Cardiac muscle cell (in vitro differentiated cells and primary cell): ENCODE results near the gene CERS6. TPM values are rescaled to one million over a fixed set of nuclear protein-coding genes. Genes with fewer than 3 reads are reported as not detected.

Experiments used
- DNase-seq, 2 donors: peaks; one replicate each; pipeline versions ENCODE4 v3.0.0 to v3.0.0-alpha.2; 2010 to 2017; ENCODE audit warnings: low read depth in 1 of 2, low spot score in 1 of 2
- H3K27ac ChIP-seq: fragments of 200-600 bp; sonication (generic); 2 replicates; pipeline ENCODE4 v1.5.1; 2016
- H3K27me3 ChIP-seq: fragments of 200-600 bp; sonication (generic); 2 replicates; pipeline ENCODE4 v1.6.0; 2016; ENCODE audit warnings: control low read depth
- H3K36me3 ChIP-seq: fragments of 200-600 bp; sonication (generic); 2 replicates; pipeline ENCODE4 v1.5.1; 2016; ENCODE audit warnings: control low read depth
- H3K4me1 ChIP-seq: fragments of 200-600 bp; sonication (generic); 2 replicates; pipeline ENCODE4 v1.8.1; 2017; ENCODE audit warnings: low read depth, mild to moderate bottlenecking, mixed run types
- H3K4me3 ChIP-seq: fragments of 200-600 bp; sonication (generic); 2 replicates; pipeline ENCODE4 v1.5.1; 2016; ENCODE audit warnings: mild to moderate bottlenecking
- H3K9me3 ChIP-seq: fragments of 200-600 bp; sonication (generic); 2 replicates; pipeline ENCODE4 v1.5.1; 2017; ENCODE audit warnings: low read depth, mild to moderate bottlenecking, control low read depth
- CTCF ChIP-seq: IDR thresholded peaks from 2 replicates; pipeline ENCODE4 v1.5.1; 2012; ENCODE audit warnings: low read depth, mild to moderate bottlenecking, low read length
- polyA plus RNA-seq: library from polyadenylated mRNA; unstranded; fragments of >200 nt; fragmentation: Nextera tagmentation; extraction: Ambion mirVana; gene quantifications from 2 replicates; pipeline ENCODE4 v1.2.1, GENCODE V29; 2016
- total RNA-seq: library from RNA; depleted of rRNA; stranded (reverse); fragments of >200 nt; gene quantifications from 2 replicates; pipeline ENCODE4 v1.2.3, GENCODE V29; 2016

CERS6 gene
- total and polyA plus RNA-seq, 2 experiments from 2014 or later, result 17.1 to 26.6 TPM

GRCh38 chr2:168565512-168565911 is 109.4 kb downstream of the CERS6 start:
- no peak overlapping the region for H3K4me3 ChIP-seq
- H3K27ac ChIP-seq, result no peak overlapping the region
- no peak for DNase-seq
- H3K4me1 ChIP-seq, result peaks cover 32% of the 10 kb centered on the region
- H3K36me3 ChIP-seq, result no peaks in the 10 kb centered on the region
- no peaks in the 10 kb centered on the region for H3K27me3 ChIP-seq
- no peaks in the 10 kb centered on the region for H3K9me3 ChIP-seq
- no peak for TF ChIP-seq CTCF

DNA sequence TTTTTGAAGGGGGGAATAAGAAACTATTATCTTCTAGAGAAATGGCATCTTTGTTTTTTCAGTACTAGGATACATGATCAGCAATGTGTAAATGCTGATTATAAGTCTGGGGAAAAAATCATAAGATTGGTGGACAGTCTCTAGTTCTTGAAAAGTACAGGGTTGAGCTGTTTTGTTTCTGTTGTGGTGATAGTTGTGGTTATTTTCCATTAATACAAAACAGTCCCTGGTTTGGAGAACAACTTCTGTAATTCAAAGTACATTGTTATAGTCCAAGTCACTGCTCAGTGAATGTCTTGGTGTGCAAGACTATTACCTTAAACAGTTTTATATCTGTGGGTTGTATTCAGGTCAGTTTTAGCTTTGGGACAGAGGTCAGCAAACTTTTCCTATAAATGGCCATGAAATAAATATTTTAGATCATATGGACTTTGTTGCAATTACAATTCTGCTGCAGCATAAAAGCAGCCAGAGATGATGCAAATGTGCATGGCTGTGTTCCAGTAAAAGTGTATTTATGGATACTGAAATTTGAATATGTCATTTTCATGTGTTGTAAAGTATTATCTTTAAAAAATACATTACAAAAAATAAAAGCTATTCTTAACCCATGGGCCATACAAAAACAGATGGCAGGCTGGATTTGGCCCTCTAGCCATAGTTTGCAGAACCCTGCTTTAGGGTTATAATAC is 111.0 kb downstream of the CERS6 start:
- Histone ChIP-seq H3K4me1 (peaks cover 24% of the 10 kb centered on the region), H3K27me3 (no peaks in the 10 kb centered on the region), H3K9me3 (no peaks in the 10 kb centered on the region), H3K36me3 (no peaks in the 10 kb centered on the region), H3K4me3 (no peak overlapping the region), H3K27ac (peak overlapping the region; percentile 53)
- TF ChIP-seq CTCF, result no peak
- DNase-seq, result peak in 1 of 2 donors; percentile 16

DNA sequence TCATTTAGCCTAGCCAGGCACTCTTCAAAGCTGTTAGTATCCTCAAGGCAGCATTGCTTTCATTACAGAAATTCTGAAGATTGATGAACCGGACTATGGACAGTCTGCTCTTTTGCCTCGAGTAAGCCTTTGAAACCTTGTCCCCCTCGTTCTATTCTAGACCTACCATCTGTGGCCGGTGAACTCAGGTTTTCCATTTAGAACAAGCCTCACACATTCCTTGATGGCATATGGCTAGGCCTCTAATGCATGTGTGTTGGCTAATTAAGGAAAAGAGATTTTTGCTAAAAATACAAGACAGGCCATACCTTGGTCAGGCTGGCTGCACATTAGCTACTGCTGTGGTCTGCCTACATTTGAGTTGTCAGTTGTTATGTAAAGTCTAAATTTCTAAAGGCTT is 111.8 kb downstream of the CERS6 start:
- Histone ChIP-seq H3K4me1 (peaks cover 24% of the 10 kb centered on the region), H3K36me3 (no peaks in the 10 kb centered on the region), H3K27me3 (no peaks in the 10 kb centered on the region), H3K27ac (peak overlapping the region; percentile 53), H3K4me3 (no peak overlapping the region), H3K9me3 (no peaks in the 10 kb centered on the region)
- no peak for DNase-seq
- no peak for TF ChIP-seq CTCF

GRCh38 chr2:168568476-168569267 is 112.6 kb downstream of the CERS6 start:
- no peaks in the 10 kb centered on the region for H3K9me3 ChIP-seq
- H3K4me1 ChIP-seq, result peaks cover 24% of the 10 kb centered on the region
- H3K27ac ChIP-seq, result peak overlapping the region; percentile 81
- H3K4me3 ChIP-seq, result no peak overlapping the region
- no peaks in the 10 kb centered on the region for H3K36me3 ChIP-seq
- TF ChIP-seq CTCF, result no peak
- peak; percentile 30 to 64 for DNase-seq
- no peaks in the 10 kb centered on the region for H3K27me3 ChIP-seq

GRCh38 chr2:168571061-168571460 is 115.0 kb downstream of the CERS6 start:
- Histone ChIP-seq H3K27ac (no peak overlapping the region), H3K9me3 (no peaks in the 10 kb centered on the region), H3K36me3 (no peaks in the 10 kb centered on the region), H3K27me3 (no peaks in the 10 kb centered on the region), H3K4me3 (no peak overlapping the region), H3K4me1 (peaks cover 33% of the 10 kb centered on the region)
- no peak for DNase-seq
- no peak for TF ChIP-seq CTCF
